Occipital lobe (tissue), 2 donors: ENCODE data around the gene UBE2O. TPM values are rescaled to one million over a fixed set of nuclear protein-coding genes. Genes with fewer than 3 reads are reported as not detected.

Experiments used
- DNase-seq: peaks from one replicate; lab custom pipeline; 2025; lab: John Stamatoyannopoulos, UW
- total RNA-seq: library from RNA; depleted of rRNA; stranded (reverse); fragments of >200 nt; gene quantifications from one replicate; pipeline ENCODE4 v1.2.3, GENCODE V29; 2014

Gene UBE2O
- total RNA-seq, 1 donor from 2014 or later = 30.3 TPM

GRCh38 chr17:76415786-76416185 is 37.2 kb downstream of the UBE2O start:
- DNase-seq = no peak

DNA sequence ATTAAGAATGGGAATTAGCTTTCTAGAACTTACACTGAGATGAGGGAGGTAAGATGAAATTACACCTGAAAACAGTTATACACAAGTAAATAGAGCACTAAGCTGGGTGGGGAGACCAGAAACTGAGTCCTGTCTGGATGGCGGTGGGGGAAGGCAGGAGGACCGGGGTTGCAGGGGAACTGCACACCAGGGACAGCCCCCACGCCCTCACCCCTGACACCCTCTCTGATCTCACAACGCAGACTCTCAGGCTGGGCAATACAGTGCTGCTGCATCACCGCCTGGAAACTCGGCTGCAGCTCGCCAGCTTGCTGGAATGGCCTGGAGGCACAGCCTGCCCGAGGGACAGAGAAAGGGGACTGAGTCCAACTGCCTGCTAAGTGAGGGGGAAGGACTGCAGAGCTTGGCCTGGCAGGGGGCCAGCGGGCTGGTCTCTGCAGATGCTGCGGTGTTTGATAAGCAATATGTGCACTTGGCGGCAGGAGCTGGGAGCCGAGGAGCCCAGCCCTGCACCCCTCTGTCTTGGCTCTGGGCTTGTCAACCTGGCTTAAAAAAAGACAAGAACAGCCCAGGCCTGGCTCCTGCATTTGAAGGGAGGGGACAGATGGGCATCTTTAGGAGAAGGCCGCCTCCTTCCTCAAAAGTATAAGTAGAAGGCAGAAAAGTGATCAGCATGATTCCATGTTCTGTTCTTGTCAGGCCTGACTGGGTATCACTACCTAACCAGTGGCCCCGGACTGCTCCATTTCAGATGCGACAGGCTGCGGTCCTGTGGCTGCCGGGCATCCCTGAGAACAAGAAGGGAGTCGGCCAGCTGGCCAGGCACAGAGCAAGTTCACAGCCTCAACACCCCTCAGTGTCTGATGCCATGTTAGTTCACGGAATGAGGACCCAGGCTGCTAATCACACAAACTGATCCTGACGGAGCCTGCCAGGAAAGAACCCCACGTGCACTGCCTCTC is 38.3 kb downstream of the UBE2O start:
- DNase-seq = peak; percentile 61

- no peak for DNase-seq
Observed at GRCh38 chr17:76411247-76411646, 41.7 kb downstream of the UBE2O start.

- no peak for DNase-seq
Observed at GRCh38 chr17:76410328-76410965, 42.5 kb downstream of the UBE2O start.

- DNase-seq = peak; percentile 34
Observed at GRCh38 chr17:76408037-76408849, 44.7 kb downstream of the UBE2O start.

DNA sequence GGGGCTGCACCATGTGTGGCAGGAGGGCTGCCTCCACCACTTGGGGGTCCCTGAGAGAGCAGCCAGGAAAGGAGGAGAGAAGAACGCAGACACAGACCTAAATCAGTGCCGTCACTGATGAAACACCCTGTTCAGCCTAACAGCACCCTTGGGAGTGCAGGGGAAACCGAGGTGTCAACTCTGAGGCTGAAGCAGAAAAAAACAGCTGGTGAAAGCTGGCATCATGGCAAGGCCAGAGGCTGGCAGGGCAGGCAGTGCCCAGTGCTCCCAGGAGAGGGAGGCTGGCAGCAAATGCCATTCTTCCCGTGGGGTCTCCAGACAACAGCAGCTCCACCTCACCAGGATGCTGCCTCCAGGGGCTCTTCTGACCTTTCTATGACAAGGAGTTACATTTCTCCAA is 45.4 kb downstream of the UBE2O start:
- DNase-seq = no peak

DNA sequence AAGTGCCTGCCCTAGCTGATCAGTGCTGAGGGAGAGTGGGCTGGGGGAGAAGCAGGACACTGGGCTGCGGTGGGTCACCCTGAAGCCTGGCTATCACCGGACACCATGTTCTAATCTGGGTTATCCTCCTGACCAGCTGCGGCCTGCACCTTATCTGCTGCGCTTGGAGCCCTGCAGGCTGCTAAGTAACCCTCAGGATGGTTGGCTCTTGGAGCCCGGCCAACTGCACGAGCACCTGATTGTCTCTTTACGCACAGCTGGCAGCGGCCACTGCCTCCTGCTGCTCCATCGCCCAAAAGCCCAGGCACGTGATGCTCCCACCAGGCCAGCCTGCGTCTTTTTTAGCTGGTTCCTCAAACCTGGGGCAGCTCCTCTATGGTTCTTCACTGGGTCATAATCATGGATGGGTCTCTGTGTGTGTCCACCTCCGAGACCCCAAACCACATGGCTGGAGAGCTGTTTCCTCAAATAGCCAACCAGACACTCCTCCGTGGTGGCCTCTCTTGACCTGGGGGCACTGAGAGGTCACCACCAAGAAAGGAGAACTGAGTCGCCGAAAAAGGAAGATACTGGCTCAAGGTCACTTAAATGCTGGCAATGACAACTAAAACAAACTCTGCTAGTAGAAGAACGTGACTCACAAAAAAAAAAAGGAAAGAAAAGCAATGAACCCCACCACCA is 46.8 kb downstream of the UBE2O start:
- peak; percentile 26 for DNase-seq

GRCh38 chr17:76405607-76405966 is 47.4 kb downstream of the UBE2O start:
- no peak for DNase-seq

DNA sequence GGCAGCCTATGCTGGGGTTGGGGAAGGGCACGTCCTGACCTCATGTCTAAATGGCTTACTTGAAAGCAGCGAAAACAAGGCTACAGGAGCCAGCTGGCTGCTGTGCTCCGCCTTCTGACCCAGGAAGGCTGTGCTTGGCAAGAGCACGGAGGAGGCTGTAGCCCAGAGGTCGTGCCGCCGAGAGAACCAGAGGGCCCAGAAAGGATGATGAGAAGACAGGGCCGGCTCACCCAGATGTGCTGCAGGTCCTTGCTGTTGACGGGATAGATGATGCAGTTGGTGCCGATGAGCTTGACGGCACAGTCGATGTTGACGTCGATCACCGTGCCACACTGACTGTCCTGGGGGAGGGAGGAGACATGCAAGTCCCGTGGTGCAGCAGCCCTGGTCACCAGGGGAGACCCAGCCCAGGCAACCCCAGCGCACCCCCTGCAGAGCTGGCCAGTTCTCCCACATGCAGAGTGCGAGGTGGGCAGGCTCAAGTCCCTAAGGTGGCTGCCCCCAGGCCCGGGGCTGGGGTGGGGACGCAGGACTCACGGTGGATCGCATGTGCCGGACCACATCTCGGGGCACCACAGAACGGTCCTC is 47.9 kb downstream of the UBE2O start:
- DNase-seq = no peak

- DNase-seq = no peak
Observed at GRCh38 chr17:76404256-76404655, 48.7 kb downstream of the UBE2O start.

- DNase-seq = no peak
Observed at GRCh38 chr17:76402711-76403110, 50.2 kb downstream of the UBE2O start.

- DNase-seq = no peak
Observed at GRCh38 chr17:76399175-76400172, 53.5 kb downstream of the UBE2O start.

DNA sequence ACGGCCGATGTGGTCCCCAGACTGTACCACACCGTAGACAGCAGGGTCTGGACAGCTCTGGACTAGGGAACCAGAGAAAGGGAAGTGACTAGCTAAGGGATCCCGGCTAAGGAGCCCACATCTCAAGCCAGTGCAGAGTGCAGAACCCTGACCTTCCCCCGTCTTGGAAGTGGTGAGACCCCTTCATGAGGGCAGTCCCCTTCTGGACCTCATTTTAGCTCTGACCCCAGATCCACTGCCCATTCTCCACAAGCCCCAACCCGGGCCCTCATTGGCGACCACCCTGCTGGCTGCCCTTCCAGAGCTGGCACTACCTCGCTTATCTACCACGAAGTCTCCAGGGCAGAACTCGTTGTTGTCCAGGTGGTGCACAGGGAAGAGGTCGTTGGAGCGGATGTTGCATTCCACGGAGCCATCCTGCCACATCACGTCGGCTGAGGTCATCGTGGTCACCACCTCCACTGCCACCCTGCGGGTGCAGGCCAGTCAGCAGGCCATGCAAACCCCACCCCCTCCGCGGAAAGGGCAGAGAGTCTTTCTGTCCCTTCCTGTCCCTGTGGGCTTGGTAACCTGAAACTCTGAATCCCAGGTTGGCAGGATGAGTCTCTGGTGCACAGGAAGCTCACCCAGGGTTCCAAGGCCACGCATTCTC is 54.3 kb downstream of the UBE2O start:
- no peak for DNase-seq

GRCh38 chr17:76397687-76398522 is 55.0 kb downstream of the UBE2O start:
- peak; percentile 83 for DNase-seq

GRCh38 chr17:76397184-76397583 is 55.8 kb downstream of the UBE2O start:
- no peak for DNase-seq

- no peak for DNase-seq
Observed at GRCh38 chr17:76395980-76396379, 57.0 kb downstream of the UBE2O start.

- no peak for DNase-seq
Observed at GRCh38 chr17:76394166-76394565, 58.8 kb downstream of the UBE2O start.

DNA sequence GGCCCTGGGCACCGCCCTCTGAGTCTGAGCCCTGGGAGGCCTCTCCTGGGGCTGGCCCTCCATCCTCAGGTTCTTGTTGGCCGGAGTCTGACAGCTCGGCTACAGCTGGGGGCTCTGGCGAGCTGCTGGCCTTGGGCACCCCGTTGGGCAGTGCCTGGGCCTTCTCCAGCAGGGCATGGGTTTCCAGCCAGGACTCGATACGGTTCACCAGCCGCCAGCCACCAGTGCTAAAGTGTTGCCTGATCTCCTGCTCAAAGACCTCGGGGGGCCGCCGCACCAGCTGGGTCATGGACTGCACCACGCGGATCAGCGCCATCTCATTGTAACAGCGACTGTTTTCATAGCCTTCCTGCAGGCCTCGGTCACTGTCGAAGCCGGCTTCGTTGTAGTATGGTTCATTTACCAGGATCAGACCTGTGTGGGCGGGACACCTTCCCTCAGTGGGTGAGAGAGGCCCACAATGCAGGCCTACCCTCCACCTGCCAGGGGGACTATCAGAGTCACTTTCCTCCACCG is 61.7 kb downstream of the UBE2O start:
- no peak for DNase-seq
